ENCODE data around the gene IGF1R.

Gene IGF1R

GRCh38 chr15:98724494-98724893, 76.2 kb downstream of the IGF1R start:
- no peak overlapping the region for H3K4me3 ChIP-seq (replicated peaks in 1 of 2; ENCODE audit: low read depth in 2 of 2, low read length in 2 of 2)
- no peak for TF ChIP-seq CTCF (IDR thresholded peaks at IDR 0.05; ENCODE audit: low read depth, low read length)
- DNase-seq (ENCODE audit: low read depth in 2 of 2): no peak

GRCh38 chr15:98725874-98726273, 77.5 kb downstream of the IGF1R start:
- DNase-seq (ENCODE audit: low read depth in 2 of 2): no peak
- no peak for TF ChIP-seq CTCF (IDR thresholded peaks at IDR 0.05; ENCODE audit: low read depth, low read length)
- no peak overlapping the region for H3K4me3 ChIP-seq (replicated peaks in 1 of 2; ENCODE audit: low read depth in 2 of 2, low read length in 2 of 2)

- no peak for TF ChIP-seq CTCF (IDR thresholded peaks at IDR 0.05; ENCODE audit: low read depth, low read length)
- peak; percentile 94 to 96 for DNase-seq (ENCODE audit: low read depth in 2 of 2)
- peak overlapping the region in 1 of 2 donors; percentile 11 for H3K4me3 ChIP-seq (replicated peaks in 1 of 2; ENCODE audit: low read depth in 2 of 2, low read length in 2 of 2)
These were observed 79.0 kb downstream of the IGF1R start for GRCh38 chr15:98727115-98728040.

- TF ChIP-seq CTCF (IDR thresholded peaks at IDR 0.05; ENCODE audit: low read depth, low read length): no peak
- no peak overlapping the region for H3K4me3 ChIP-seq (replicated peaks in 1 of 2; ENCODE audit: low read depth in 2 of 2, low read length in 2 of 2)
- DNase-seq (ENCODE audit: low read depth in 2 of 2): peak in 1 of 2 donors; percentile 18
These were observed 79.9 kb downstream of the IGF1R start for GRCh38 chr15:98728082-98728810.

- peak in 1 of 2 donors; percentile 19 for DNase-seq (ENCODE audit: low read depth in 2 of 2)
- no peak overlapping the region for H3K4me3 ChIP-seq (replicated peaks in 1 of 2; ENCODE audit: low read depth in 2 of 2, low read length in 2 of 2)
- TF ChIP-seq CTCF (IDR thresholded peaks at IDR 0.05; ENCODE audit: low read depth, low read length): no peak
These were observed 80.4 kb downstream of the IGF1R start for GRCh38 chr15:98728811-98729160.

- H3K4me3 ChIP-seq (replicated peaks in 1 of 2; ENCODE audit: low read depth in 2 of 2, low read length in 2 of 2): no peak overlapping the region
- TF ChIP-seq CTCF (IDR thresholded peaks at IDR 0.05; ENCODE audit: low read depth, low read length): no peak
- DNase-seq (ENCODE audit: low read depth in 2 of 2): peak in 1 of 2 donors; percentile 13
These were observed 81.2 kb downstream of the IGF1R start for GRCh38 chr15:98729446-98730042.
